Stimulated activated CD8-positive, alpha-beta memory T cell treated with anti-CD3 and anti-CD28 coated beads, Interleukin-7, amount 100 ng/mL, for 24 hours (primary cell): ENCODE data around the gene OPCML.

Experiments used
- DNase-seq: peaks from one replicate; pipeline ENCODE4 v3.0.0-alpha.2; 2020; ENCODE audit warnings: low read depth

OPCML gene

GRCh38 chr11:132742929-132743328 is 789.4 kb downstream of the OPCML start:
- DNase-seq = no peak

- DNase-seq = no peak
Observed at GRCh38 chr11:132734217-132734616, 798.1 kb downstream of the OPCML start.

GRCh38 chr11:132728026-132728425 is 804.3 kb downstream of the OPCML start:
- DNase-seq = no peak

GRCh38 chr11:132721526-132721925 is 810.8 kb downstream of the OPCML start:
- DNase-seq = no peak

GRCh38 chr11:132719684-132720083 is 812.6 kb downstream of the OPCML start:
- no peak for DNase-seq

GRCh38 chr11:132718711-132719671 is 813.3 kb downstream of the OPCML start:
- DNase-seq = no peak

GRCh38 chr11:132717824-132718223 is 814.5 kb downstream of the OPCML start:
- no peak for DNase-seq

- DNase-seq = no peak
Observed at GRCh38 chr11:132716037-132716436, 816.3 kb downstream of the OPCML start.

GRCh38 chr11:132714859-132715440 is 817.4 kb downstream of the OPCML start:
- DNase-seq = no peak

- DNase-seq = no peak
Observed at GRCh38 chr11:132712466-132712865, 819.8 kb downstream of the OPCML start.

GRCh38 chr11:132704781-132705375 is 827.4 kb downstream of the OPCML start:
- DNase-seq = no peak

GRCh38 chr11:132692891-132693290 is 839.4 kb downstream of the OPCML start:
- no peak for DNase-seq

- DNase-seq = no peak
Observed at GRCh38 chr11:132691848-132692550, 840.3 kb downstream of the OPCML start.

GRCh38 chr11:132686886-132687285 is 845.4 kb downstream of the OPCML start:
- no peak for DNase-seq

- DNase-seq = no peak
Observed at GRCh38 chr11:132685174-132685611, 847.1 kb downstream of the OPCML start.

- no peak for DNase-seq
Observed at GRCh38 chr11:132683602-132684001, 848.7 kb downstream of the OPCML start.

- DNase-seq = no peak
Observed at GRCh38 chr11:132681971-132682370, 850.3 kb downstream of the OPCML start.

GRCh38 chr11:132680584-132680983 is 851.7 kb downstream of the OPCML start:
- DNase-seq = no peak

GRCh38 chr11:132674151-132674550 is 858.1 kb downstream of the OPCML start:
- DNase-seq = no peak

GRCh38 chr11:132671851-132672370 is 860.4 kb downstream of the OPCML start:
- no peak for DNase-seq

GRCh38 chr11:132670921-132671675 is 861.2 kb downstream of the OPCML start:
- DNase-seq = no peak
